DOHH2 (cell line): Measurements from ENCODE around the gene KRTAP26-1.

Source experiments
- H3F3A ChIP-seq: fragments of 200-600 bp; sonication (generic), shearing (Covaris generic); 2 replicates; pipeline ENCODE4 v1.6.0; 2016; ENCODE audit warnings: antibody characterized with exemption, mild to moderate bottlenecking; ENCODE audit not compliant: control insufficient read depth, insufficient read depth
- H3K27ac ChIP-seq: fragments of 200-600 bp; sonication (generic); 2 replicates; pipeline ENCODE4 v1.5.1; 2014; ENCODE audit warnings: low read depth, mild to moderate bottlenecking, low read length, moderate library complexity
- H3K27me3 ChIP-seq: fragments of 200-600 bp; sonication (generic); 2 replicates; pipeline ENCODE4 v1.6.1; 2014; ENCODE audit warnings: mild to moderate bottlenecking, low read length, mixed read lengths; ENCODE audit not compliant: control insufficient read depth
- H3K36me3 ChIP-seq: fragments of 200-600 bp; sonication (generic); 2 replicates; pipeline ENCODE4 v1.6.1; 2014; ENCODE audit warnings: mild to moderate bottlenecking, low read length, moderate library complexity, mixed read lengths; ENCODE audit not compliant: control insufficient read depth
- H3K4me1 ChIP-seq: fragments of 200-600 bp; sonication (generic); 2 replicates; pipeline ENCODE4 v1.6.1; 2014; ENCODE audit warnings: mild to moderate bottlenecking, low read length, mixed read lengths; ENCODE audit not compliant: control insufficient read depth
- H3K4me2 ChIP-seq: fragments of 200-600 bp; sonication (generic); 2 replicates; pipeline ENCODE4 v1.6.0; 2014; ENCODE audit warnings: mild to moderate bottlenecking, low read length, moderate library complexity
- H3K4me3 ChIP-seq: fragments of 200-600 bp; sonication (generic); 2 replicates; pipeline ENCODE4 v1.5.1; 2014; ENCODE audit warnings: mild to moderate bottlenecking, low read length, mixed read lengths
- H3K79me2 ChIP-seq: fragments of 200-600 bp; sonication (generic); 2 replicates; pipeline ENCODE4 v1.6.1; 2014; ENCODE audit warnings: mild to moderate bottlenecking, low read length, mixed read lengths; ENCODE audit not compliant: control insufficient read depth
- H3K9me2 ChIP-seq: fragments of 200-600 bp; sonication (generic); replicated peaks from 2 replicates; pipeline ENCODE4 v1.6.1; 2014; ENCODE audit warnings: mild to moderate bottlenecking, low read length, mixed read lengths; ENCODE audit not compliant: control insufficient read depth
- H3K9me3 ChIP-seq: fragments of 200-600 bp; sonication (generic); 2 replicates; pipeline ENCODE4 v1.6.1; 2014; ENCODE audit warnings: antibody characterized with exemption, low read length, mixed read lengths; ENCODE audit not compliant: control insufficient read depth, insufficient read depth
- H4K20me1 ChIP-seq: fragments of 200-600 bp; sonication (generic); 2 replicates; pipeline ENCODE4 v1.6.0; 2014; ENCODE audit warnings: low read depth, mild to moderate bottlenecking, antibody characterized with exemption, low read length, moderate library complexity; ENCODE audit not compliant: control insufficient read depth, insufficient read depth
- CTCF ChIP-seq: fragments of 200-600 bp; sonication (generic); IDR thresholded peaks from one replicate; pipeline ENCODE4 v1.5.1; 2014; ENCODE audit warnings: antibody characterized with exemption, mild to moderate bottlenecking, low read depth, low read length; ENCODE audit not compliant: poor library complexity, severe bottlenecking
- EZH2phosphoT487 ChIP-seq: fragments of 200-600 bp; sonication (generic); IDR thresholded peaks from 2 replicates; pipeline ENCODE4 v1.6.1; 2017; ENCODE audit warnings: borderline replicate concordance, mild to moderate bottlenecking, antibody characterized with exemption, low read length, moderate library complexity, mixed read lengths

Gene KRTAP26-1

DNA sequence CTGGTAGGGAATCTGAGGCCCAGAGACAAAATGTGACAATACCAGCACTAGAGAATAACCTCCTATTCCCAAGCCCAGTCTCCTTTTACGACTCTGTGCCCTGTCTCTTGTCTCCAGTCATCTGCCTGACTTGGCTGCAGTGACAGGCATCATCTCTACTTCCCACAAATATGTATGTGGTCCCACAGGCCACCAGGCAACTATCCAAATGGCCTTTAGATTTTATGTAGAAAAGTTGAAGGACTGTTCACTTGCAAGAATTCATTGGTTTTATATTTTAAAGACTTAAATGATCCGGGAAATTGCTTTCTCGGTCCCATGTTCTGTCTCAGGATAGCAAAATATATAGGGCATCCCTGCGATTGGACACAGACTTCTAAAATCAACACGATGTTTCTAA, 49.0 kb downstream of the KRTAP26-1 start:
- Histone ChIP-seq H3K4me1 (no peaks in the 10 kb centered on the region), H3K79me2 (no peaks in the 10 kb centered on the region), H3K9me3 (no peaks in the 10 kb centered on the region), H3K4me3 (no peak overlapping the region), H3K4me2 (no peak overlapping the region), H3F3A (no peaks in the 10 kb centered on the region), H3K27me3 (no peaks in the 10 kb centered on the region), H3K9me2 (no peaks in the 10 kb centered on the region), H4K20me1 (no peaks in the 10 kb centered on the region), H3K27ac (no peak overlapping the region), H3K36me3 (no peaks in the 10 kb centered on the region)
- TF ChIP-seq CTCF = no peak
- no peak for TF ChIP-seq EZH2phosphoT487

- Histone ChIP-seq H3K36me3 (no peaks in the 10 kb centered on the region), H3K4me3 (no peak overlapping the region), H3K9me3 (peaks cover 3% of the 10 kb centered on the region; the same call in 1 of the 2 replicates), H3K4me1 (no peaks in the 10 kb centered on the region), H3K27me3 (no peaks in the 10 kb centered on the region), H3K9me2 (no peaks in the 10 kb centered on the region), H3K27ac (no peak overlapping the region), H3K79me2 (no peaks in the 10 kb centered on the region), H3K4me2 (no peak overlapping the region), H4K20me1 (no peaks in the 10 kb centered on the region), H3F3A (no peaks in the 10 kb centered on the region)
- TF ChIP-seq CTCF (no peak), EZH2phosphoT487 (no peak)
These were observed 50.1 kb downstream of the KRTAP26-1 start for GRCh38 chr21:30269803-30270530.
